HepG2 (cell line): Measurements from ENCODE around the gene CLDN9. TPM values are rescaled to one million over a fixed set of nuclear protein-coding genes. Genes with fewer than 3 reads are reported as not detected.

Experiments used
- BORCS8-MEF2B ChIP-seq: sonication (generic); formaldehyde crosslinking; IDR thresholded peaks from 2 replicates; pipeline ENCODE4 v1.8.0; 2022; ENCODE audit warnings: mild to moderate bottlenecking, missing genetic modification reagents
- HOMEZ ChIP-seq: IDR thresholded peaks from 2 replicates; pipeline ENCODE4 v1.6.1; 2016; ENCODE audit warnings: low read depth
- HOXD1 ChIP-seq: sonication (generic); formaldehyde crosslinking; IDR thresholded peaks from 2 replicates; pipeline ENCODE4 v1.5.0; 2020; ENCODE audit warnings: missing genetic modification reagents
- LBX2 ChIP-seq: sonication (generic); formaldehyde crosslinking; IDR thresholded peaks from 2 replicates; pipeline ENCODE4 v1.5.0; 2020; ENCODE audit warnings: missing genetic modification reagents, mild to moderate bottlenecking, borderline replicate concordance
- MBD4 ChIP-seq: IDR thresholded peaks from 2 replicates; pipeline ENCODE4 v1.6.1; 2012; ENCODE audit warnings: low read length, inconsistent platforms, borderline replicate concordance
- MZF1 ChIP-seq: sonication (generic); formaldehyde crosslinking; IDR thresholded peaks from 2 replicates; pipeline ENCODE4 v1.8.1; 2023; ENCODE audit warnings: mild to moderate bottlenecking, missing genetic modification reagents, borderline replicate concordance
- PLSCR1 ChIP-seq: sonication (generic); formaldehyde crosslinking; IDR thresholded peaks from 2 replicates; pipeline ENCODE4 v1.5.0; 2020; ENCODE audit warnings: missing genetic modification reagents, mild to moderate bottlenecking, borderline replicate concordance
- SRF ChIP-seq: IDR thresholded peaks from 2 replicates; pipeline ENCODE4 v1.6.1; 2011; ENCODE audit warnings: mild to moderate bottlenecking, low read depth, low read length, moderate library complexity
- SYNCRIP ChIP-seq: fragments of 200-400 bp; formaldehyde crosslinking; IDR thresholded peaks from 2 replicates; pipeline ENCODE4 v1.6.1; 2018; ENCODE audit warnings: mild to moderate bottlenecking, low read depth, low read length; ENCODE audit not compliant: insufficient read depth
- ZBTB2 ChIP-seq: sonication (generic); formaldehyde crosslinking; IDR thresholded peaks from 2 replicates; pipeline ENCODE4 v1.8.0; 2022; ENCODE audit warnings: low read depth, missing genetic modification reagents
- ZC3H4 ChIP-seq: sonication (generic); formaldehyde crosslinking; IDR thresholded peaks from 2 replicates; pipeline ENCODE4 v1.4.0; 2020; ENCODE audit warnings: missing genetic modification reagents, borderline replicate concordance
- ZMYM2 ChIP-seq: sonication (generic); formaldehyde crosslinking; IDR thresholded peaks from 2 replicates; pipeline ENCODE4 v1.8.0; 2022; ENCODE audit warnings: mild to moderate bottlenecking, missing genetic modification reagents
- ZNF691 ChIP-seq: sonication (generic); formaldehyde crosslinking; IDR thresholded peaks from 2 replicates; pipeline ENCODE4 v1.4.0; 2020; ENCODE audit warnings: missing genetic modification reagents, low read depth, mild to moderate bottlenecking, borderline replicate concordance
- ZNF746 ChIP-seq: sonication (generic); formaldehyde crosslinking; IDR thresholded peaks from 2 replicates; pipeline ENCODE4 v1.8.0; 2022; ENCODE audit warnings: mild to moderate bottlenecking, missing genetic modification reagents
- polyA plus RNA-seq, 8 experiments: library from polyadenylated mRNA; depleted of rRNA in 3 of 8; stranded (reverse) in 7 of 8; unstranded in 1 of 8; fragments of >200 nt; fragmentation: Illumina TruSeq in 4 of 8; extraction: Trizol in 4 of 8; gene quantifications; 2 replicates each; pipeline versions ENCODE4 v1.2.1 to v1.2.3, GENCODE V29; 2011 to 2016; ENCODE audit warnings: low read depth in 4 of 8, missing spikeins in 1 of 8, mixed read lengths in 1 of 8; ENCODE audit not compliant: insufficient read depth in 1 of 8
- total RNA-seq, 5 experiments: library from RNA; depleted of rRNA; stranded (reverse); fragments of >200 nt; fragmentation: Illumina TruSeq; extraction: Trizol; gene quantifications; 2 replicates each; pipeline ENCODE4 v1.2.3, GENCODE V29; 2016; ENCODE audit warnings: low read depth in 1 of 5
- TF ChIP-seq, protein P1 (sequence below): IDR thresholded peaks from 2 replicates; pipeline ENCODE4 v1.6.1; 2012; ENCODE audit warnings: low read depth, low read length, improper control_type of control experiment
- TF ChIP-seq, protein P2 (sequence below): sonication (generic); formaldehyde crosslinking; IDR thresholded peaks from 2 replicates; pipeline ENCODE4 v1.8.1; 2023; ENCODE audit warnings: mild to moderate bottlenecking, missing genetic modification reagents

The CLDN9 gene
- total and polyA plus RNA-seq, 2 of the 13 experiments (the other 11 are each of a cell fraction or from before 2014, with no cell fraction given), result 0.15 to 0.26 TPM

GRCh38 chr16:3020604-3021448 is 8.1 kb downstream of the CLDN9 start (continued):
- TF ChIP-seq, protein P1, sequence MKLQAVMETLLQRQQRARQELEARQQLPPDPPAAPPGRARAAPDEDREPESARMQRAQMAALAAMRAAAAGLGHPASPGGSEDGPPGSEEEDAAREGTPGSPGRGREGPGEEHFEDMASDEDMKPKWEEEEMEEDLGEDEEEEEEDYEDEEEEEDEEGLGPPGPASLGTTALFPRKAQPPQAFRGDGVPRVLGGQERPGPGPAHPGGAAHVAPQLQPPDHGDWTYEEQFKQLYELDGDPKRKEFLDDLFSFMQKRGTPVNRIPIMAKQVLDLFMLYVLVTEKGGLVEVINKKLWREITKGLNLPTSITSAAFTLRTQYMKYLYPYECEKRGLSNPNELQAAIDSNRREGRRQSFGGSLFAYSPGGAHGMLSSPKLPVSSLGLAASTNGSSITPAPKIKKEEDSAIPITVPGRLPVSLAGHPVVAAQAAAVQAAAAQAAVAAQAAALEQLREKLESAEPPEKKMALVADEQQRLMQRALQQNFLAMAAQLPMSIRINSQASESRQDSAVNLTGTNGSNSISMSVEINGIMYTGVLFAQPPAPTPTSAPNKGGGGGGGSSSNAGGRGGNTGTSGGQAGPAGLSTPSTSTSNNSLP, result no peak
- peak; percentile 98 for TF ChIP-seq ZBTB2 (CRISPR knock-in tag)
- TF ChIP-seq SYNCRIP, result no peak
- no peak for TF ChIP-seq MZF1 (CRISPR knock-in tag)
- peak; percentile 72 for TF ChIP-seq HOXD1 (CRISPR knock-in tag)
- no peak for TF ChIP-seq HOMEZ (CRISPR knock-in tag)
- TF ChIP-seq ZC3H4 (CRISPR knock-in tag), result 0 out of 2 replicates have a peak, but pooled peaks have one; percentile 80
- peak; percentile 63; the same call in 1 of the 2 replicates for TF ChIP-seq ZNF691 (CRISPR knock-in tag)
- TF ChIP-seq ZNF746 (CRISPR knock-in tag), result peak; percentile 99
- no peak for TF ChIP-seq SRF
- TF ChIP-seq LBX2 (CRISPR knock-in tag), result no peak
- no peak for TF ChIP-seq MBD4
- no peak for TF ChIP-seq ZMYM2
- peak; percentile 49; the same call in 1 of the 2 replicates for TF ChIP-seq BORCS8-MEF2B (CRISPR knock-in tag)
- TF ChIP-seq, protein P2, sequence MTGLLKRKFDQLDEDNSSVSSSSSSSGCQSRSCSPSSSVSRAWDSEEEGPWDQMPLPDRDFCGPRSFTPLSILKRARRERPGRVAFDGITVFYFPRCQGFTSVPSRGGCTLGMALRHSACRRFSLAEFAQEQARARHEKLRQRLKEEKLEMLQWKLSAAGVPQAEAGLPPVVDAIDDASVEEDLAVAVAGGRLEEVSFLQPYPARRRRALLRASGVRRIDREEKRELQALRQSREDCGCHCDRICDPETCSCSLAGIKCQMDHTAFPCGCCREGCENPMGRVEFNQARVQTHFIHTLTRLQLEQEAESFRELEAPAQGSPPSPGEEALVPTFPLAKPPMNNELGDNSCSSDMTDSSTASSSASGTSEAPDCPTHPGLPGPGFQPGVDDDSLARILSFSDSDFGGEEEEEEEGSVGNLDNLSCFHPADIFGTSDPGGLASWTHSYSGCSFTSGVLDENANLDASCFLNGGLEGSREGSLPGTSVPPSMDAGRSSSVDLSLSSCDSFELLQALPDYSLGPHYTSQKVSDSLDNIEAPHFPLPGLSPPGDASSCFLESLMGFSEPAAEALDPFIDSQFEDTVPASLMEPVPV (CRISPR knock-in tag), result no peak; the same call in 1 of the 2 replicates
- no peak for TF ChIP-seq PLSCR1 (CRISPR knock-in tag)
